GM12891 (cell line): ENCODE data around the gene HNRNPK.

Source experiments
- POLR2A ChIP-seq: IDR thresholded peaks from 2 replicates; pipeline ENCODE4 v1.6.1; 2011; ENCODE audit warnings: low read depth, low read length, control low read depth
- POU2F2 ChIP-seq: IDR thresholded peaks from 2 replicates; pipeline ENCODE4 v1.6.1; 2011; ENCODE audit warnings: low read depth, mild to moderate bottlenecking, control low read depth, low read length, moderate library complexity
- SPI1 ChIP-seq: IDR thresholded peaks from 2 replicates; pipeline ENCODE4 v1.6.1; 2011; ENCODE audit warnings: low read depth, low read length, control low read depth
- TAF1 ChIP-seq: IDR thresholded peaks from 2 replicates; pipeline ENCODE4 v1.6.1; 2011; ENCODE audit warnings: low read depth, low read length, control low read depth

DNA sequence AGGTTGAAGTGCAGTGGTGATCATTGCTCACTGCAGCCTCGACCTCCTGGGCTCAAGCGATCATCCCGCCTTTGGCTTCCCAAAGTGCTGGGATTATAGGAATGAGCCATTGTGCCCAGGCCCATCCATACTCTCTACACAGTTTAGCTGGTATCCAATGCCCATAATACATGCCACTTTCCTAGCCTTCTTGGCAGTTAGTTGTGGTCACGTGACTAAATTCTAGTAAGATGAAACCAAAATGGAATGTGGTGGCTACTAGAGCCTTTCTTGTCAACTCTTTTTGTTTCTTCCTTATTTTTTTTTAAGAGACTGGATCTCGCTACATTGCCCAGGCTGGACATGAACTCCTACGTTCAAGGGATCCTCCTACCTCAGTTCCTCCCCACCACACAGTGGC, 43.5 kb downstream of the HNRNPK start:
- TF ChIP-seq POLR2A: no peak
- TF ChIP-seq POU2F2: no peak
- no peak for TF ChIP-seq SPI1
- TF ChIP-seq TAF1: no peak
